ENCODE measurements around the gene KHDRBS1. TPM values are rescaled to one million over a fixed set of nuclear protein-coding genes. Genes with fewer than 3 reads are reported as not detected.
A peak's percentile ranks its signal among the peaks of the same experiment; 100 is the strongest.

KHDRBS1 gene
- total and polyA plus RNA-seq, 2 of the 13 experiments (the other 11 are each of a cell fraction or from before 2014, with no cell fraction given): 25.1 to 39.0 TPM

GRCh38 chr1:31980835-31981455, 32.7 kb upstream of the KHDRBS1 start:
- in situ Hi-C loops (cut with HindIII; ENCODE audit: extremely low pct_ligation_motif_present, low pct_unique_long_range_greater_than_20kb): no loop called here
- DNase-seq (ENCODE audit: low spot score) (no peak), ATAC-seq (no peak), FAIRE-seq (no peak)
- ChIA-PET POLR2A (no interaction called here), CTCF (ENCODE audit: low intra/inter-chr PET ratio, low total read pairs) (no interaction called here)
- Histone ChIP-seq H3K9me3 (ENCODE audit: low read length) (no peaks in the 10 kb centered on the region), H3K27me3 (ENCODE audit: control insufficient read depth in 1 of 2, insufficient read depth in 2 of 2, low read length in 2 of 2) (no peaks in the 10 kb centered on the region), H3K4me2 (ENCODE audit: low read depth, low read length) (no peak overlapping the region), H3K9ac (ENCODE audit: insufficient read depth, low read depth, low read length) (no peak overlapping the region), H3K79me2 (ENCODE audit: insufficient read depth, low read length) (no peaks in the 10 kb centered on the region), H2AFZ (ENCODE audit: low read length) (no peak overlapping the region), H3K36me3 (replicated peaks in 1 of 2; ENCODE audit: control insufficient read depth in 1 of 2, insufficient read depth in 2 of 2, low read length in 2 of 2) (no peaks in the 10 kb centered on the region), H3K27ac (ENCODE audit: extremely low read length, insufficient read depth, low read length) (no peak overlapping the region), H3K4me1 (ENCODE audit: insufficient read depth, low read length) (peaks cover 7% of the 10 kb centered on the region; the same call in 1 of the 2 replicates), H4K20me1 (ENCODE audit: insufficient read depth, low read length) (no peaks in the 10 kb centered on the region), H3K4me3 (replicated peaks in 1 of 3; ENCODE audit: insufficient read depth in 1 of 3, low read depth in 2 of 3, low read length in 3 of 3) (no peak overlapping the region)
- intact Hi-C loops (cut with micrococcal nuclease; ENCODE audit: unreplicated experiment): no loop called here
- BruUV-seq (replicated peaks): no TSS peak
- 0 out of 2 replicates have a peak, but pooled peaks have one; percentile 27 for TF ChIP-seq ATF7 (IDR thresholded peaks at IDR 0.05)
- TF ChIP-seq ATF7 (CRISPR knock-in tag; IDR thresholded peaks at IDR 0.05): no peak
- TF ChIP-seq ZNF121 (CRISPR knock-in tag; IDR thresholded peaks at IDR 0.05): no peak
- WGBS (ENCODE audit: low lambda C conversion rate): 45% methylated on average over 10 of the region's 10 CpGs

DNA sequence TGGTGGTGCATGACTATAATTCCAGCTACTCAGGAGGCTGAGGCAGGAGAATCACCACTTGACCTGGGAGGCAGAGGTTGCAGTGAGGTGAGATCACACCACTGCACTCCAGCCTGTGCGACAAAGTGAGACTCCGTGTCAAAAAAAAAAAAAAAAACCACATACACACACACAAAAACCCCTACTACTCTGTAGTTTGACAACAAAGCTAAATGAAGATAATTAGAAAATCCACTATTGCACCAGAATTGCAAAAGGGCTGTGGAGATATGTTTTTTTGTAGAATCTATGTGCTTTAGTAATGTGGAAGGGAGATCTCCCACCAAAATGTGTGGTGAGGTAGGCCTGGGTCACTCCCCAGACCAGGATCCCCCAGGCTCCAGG, 32.2 kb upstream of the KHDRBS1 start:
- intact Hi-C loops (cut with micrococcal nuclease; ENCODE audit: unreplicated experiment) (no loop called here), in situ Hi-C loops (cut with HindIII; ENCODE audit: extremely low pct_ligation_motif_present, low pct_unique_long_range_greater_than_20kb) (no loop called here)
- no peaks in the 10 kb centered on the region for H3K27me3 ChIP-seq (ENCODE audit: control insufficient read depth in 1 of 2, insufficient read depth in 2 of 2, low read length in 2 of 2)
- ATAC-seq (no peak), DNase-seq (ENCODE audit: low spot score) (no peak), FAIRE-seq (no peak)
- 32% methylated on average over 2 of the region's 2 CpGs for WGBS (ENCODE audit: low lambda C conversion rate)
- no peaks in the 10 kb centered on the region for H3K36me3 ChIP-seq (replicated peaks in 1 of 2; ENCODE audit: control insufficient read depth in 1 of 2, insufficient read depth in 2 of 2, low read length in 2 of 2)
- no peaks in the 10 kb centered on the region for H3K9me3 ChIP-seq (ENCODE audit: low read length)
- H4K20me1 ChIP-seq (ENCODE audit: insufficient read depth, low read length): no peaks in the 10 kb centered on the region
- POLR2A ChIA-PET: no interaction called here
- H3K27ac ChIP-seq (ENCODE audit: extremely low read length, insufficient read depth, low read length): no peak overlapping the region
- CTCF ChIA-PET (ENCODE audit: low intra/inter-chr PET ratio, low total read pairs): no interaction called here
- H3K4me1 ChIP-seq (ENCODE audit: insufficient read depth, low read length): peaks cover 7% of the 10 kb centered on the region; the same call in 1 of the 2 replicates
- no peak overlapping the region for H2AFZ ChIP-seq (ENCODE audit: low read length)
- H3K4me2 ChIP-seq (ENCODE audit: low read depth, low read length): no peak overlapping the region
- H3K9ac ChIP-seq (ENCODE audit: insufficient read depth, low read depth, low read length): no peak overlapping the region
- H3K4me3 ChIP-seq (replicated peaks in 1 of 3; ENCODE audit: insufficient read depth in 1 of 3, low read depth in 2 of 3, low read length in 3 of 3): no peak overlapping the region
- no TSS peak for BruUV-seq (replicated peaks)
- no peaks in the 10 kb centered on the region for H3K79me2 ChIP-seq (ENCODE audit: insufficient read depth, low read length)
- TF ChIP-seq CEBPB (IDR thresholded peaks at IDR 0.05; ENCODE audit: borderline replicate concordance, low read depth, low read length) (no peak), RCOR2 (CRISPR knock-in tag; IDR thresholded peaks at IDR 0.05) (no peak), PITX1 (CRISPR knock-in tag; IDR thresholded peaks at IDR 0.05) (no peak), ZBTB4 (CRISPR knock-in tag; IDR thresholded peaks at IDR 0.05; ENCODE audit: borderline replicate concordance) (no peak), E2F1 (CRISPR knock-in tag; IDR thresholded peaks at IDR 0.05) (no peak), ZNF282 (IDR thresholded peaks at IDR 0.05; ENCODE audit: partially characterized antibody) (no peak), SNAI1 (CRISPR knock-in tag; IDR thresholded peaks at IDR 0.05; ENCODE audit: borderline replicate concordance) (no peak), MEIS2 (CRISPR knock-in tag; IDR thresholded peaks at IDR 0.05) (no peak)
